Endodermal cell (in vitro differentiated cells): ENCODE measurements around the gene USE1. TPM values are rescaled to one million over a fixed set of nuclear protein-coding genes. Genes with fewer than 3 reads are reported as not detected.

Experiments used
- DNase-seq: peaks from one replicate; pipeline ENCODE4 v3.0.0-alpha.2; 2017
- H3K27ac ChIP-seq: 2 replicates; pipeline ENCODE4 v1.5.1; 2013; ENCODE audit warnings: mild to moderate bottlenecking, low read depth, low read length, moderate library complexity
- H3K27me3 ChIP-seq: 2 replicates; pipeline ENCODE4 v1.6.1; 2013; ENCODE audit warnings: mild to moderate bottlenecking, low read length, moderate library complexity; ENCODE audit not compliant: insufficient read depth, control insufficient read depth, poor library complexity, severe bottlenecking
- H3K36me3 ChIP-seq: 2 replicates; pipeline ENCODE4 v1.7.0; 2013; ENCODE audit warnings: mild to moderate bottlenecking, low read length, moderate library complexity; ENCODE audit not compliant: control insufficient read depth, insufficient read depth
- H3K4me1 ChIP-seq: one replicate; pipeline ENCODE4 v1.7.0; 2013; ENCODE audit warnings: low read length; ENCODE audit not compliant: control insufficient read depth, insufficient read depth
- H3K4me3 ChIP-seq: 2 replicates; pipeline ENCODE4 v1.5.1; 2013; ENCODE audit warnings: mild to moderate bottlenecking, low read length, moderate library complexity
- H3K9ac ChIP-seq: 2 replicates; pipeline ENCODE4 v1.6.1; 2013; ENCODE audit warnings: mild to moderate bottlenecking, low read length, moderate library complexity; ENCODE audit not compliant: poor library complexity, severe bottlenecking; ENCODE audit errors: extremely low read depth
- H3K9me3 ChIP-seq: 2 replicates; pipeline ENCODE4 v1.6.1; 2013; ENCODE audit warnings: mild to moderate bottlenecking, low read length, moderate library complexity; ENCODE audit not compliant: control insufficient read depth
- H3K27ac Mint-ChIP-seq: 2 replicates; pipeline ENCODE4 v1.8.0; 2020; ENCODE audit warnings: mixed read lengths
- H3K27me3 Mint-ChIP-seq: 2 replicates; pipeline ENCODE4 v1.8.0; 2021; ENCODE audit warnings: mild to moderate bottlenecking, mixed read lengths; ENCODE audit not compliant: insufficient read depth
- H3K36me3 Mint-ChIP-seq: 2 replicates; pipeline ENCODE4 v1.8.0; 2020; ENCODE audit warnings: low read depth, mixed read lengths
- H3K4me1 Mint-ChIP-seq: 2 replicates; pipeline ENCODE4 v1.8.0; 2020; ENCODE audit warnings: mixed read lengths
- H3K4me3 Mint-ChIP-seq: 2 replicates; pipeline ENCODE4 v1.8.0; 2020; ENCODE audit warnings: mild to moderate bottlenecking, moderate library complexity, mixed read lengths
- H3K9me3 Mint-ChIP-seq: 2 replicates; pipeline ENCODE4 v1.8.0; 2020; ENCODE audit warnings: mild to moderate bottlenecking, mixed read lengths
- CTCF ChIP-seq: fragments of 200-600 bp; sonication (generic); conservative IDR thresholded peaks from 2 replicates; pipeline ENCODE4 v1.5.0; 2021; ENCODE audit warnings: antibody characterized with exemption, mild to moderate bottlenecking
- WGBS, 2 experiments: methylation state at CpG; one replicate each; pipeline versions ENCODE4 v1.1.5 to v1.1.7; 2013; ENCODE audit warnings: missing lambda C conversion rate in 2 of 2, mixed read lengths in 1 of 2; ENCODE audit not compliant: insufficient coverage in 1 of 2, insufficient read length in 1 of 2; 5-methylcytosine and 5-hydroxymethylcytosine counted together
- total RNA-seq, 2 donors: library from RNA; stranded (reverse); fragmentation: NEBNext Ultra II Directional in 1 of 2; extraction: Animal tissue kit (Norgen Biotek cat#: 25700) in 1 of 2; gene quantifications; 2 replicates in 1 of 2; 3 replicates in 1 of 2; pipeline ENCODE4 v1.2.1, GENCODE V29; 2021

The USE1 gene
- total RNA-seq, 2 donors from 2014 or later: 17.4 to 18.4 TPM

- peaks cover 64% of the 10 kb centered on the region for H3K36me3 ChIP-seq
- Mint-ChIP-seq H3K36me3 (peaks cover 68% of the 10 kb centered on the region), H3K4me3 (no peak overlapping the region), H3K27ac (no peak overlapping the region), H3K4me1 (no peaks in the 10 kb centered on the region), H3K9me3 (no peaks in the 10 kb centered on the region), H3K27me3 (no peaks in the 10 kb centered on the region)
- no peak overlapping the region for H3K9ac ChIP-seq
- WGBS, 2 experiments: 92 to 100% methylated on average over 2 to 13 of the region's 13 CpGs
- H3K9me3 ChIP-seq: no peaks in the 10 kb centered on the region
- H3K4me3 ChIP-seq: no peak overlapping the region
- DNase-seq: no peak
- no peak for TF ChIP-seq CTCF
- no peaks in the 10 kb centered on the region for H3K4me1 ChIP-seq
- no peaks in the 10 kb centered on the region for H3K27me3 ChIP-seq
- no peak overlapping the region for H3K27ac ChIP-seq
These were observed 44.4 kb upstream of the USE1 start for GRCh38 chr19:17170538-17171297.

- Mint-ChIP-seq H3K27ac (no peak overlapping the region), H3K9me3 (no peaks in the 10 kb centered on the region), H3K27me3 (no peaks in the 10 kb centered on the region), H3K36me3 (peaks cover 66% of the 10 kb centered on the region), H3K4me3 (no peak overlapping the region), H3K4me1 (no peaks in the 10 kb centered on the region)
- H3K36me3 ChIP-seq: peaks cover 61% of the 10 kb centered on the region
- no peak overlapping the region for H3K27ac ChIP-seq
- no peak for DNase-seq
- H3K9ac ChIP-seq: no peak overlapping the region
- WGBS, 2 experiments: 92 to 95% methylated on average over 4 to 8 of the region's 8 CpGs
- no peak for TF ChIP-seq CTCF
- no peak overlapping the region for H3K4me3 ChIP-seq
- H3K4me1 ChIP-seq: no peaks in the 10 kb centered on the region
- H3K27me3 ChIP-seq: no peaks in the 10 kb centered on the region
- no peaks in the 10 kb centered on the region for H3K9me3 ChIP-seq
These were observed 43.3 kb upstream of the USE1 start for GRCh38 chr19:17171874-17172273.

GRCh38 chr19:17172624-17173345, 42.4 kb upstream of the USE1 start:
- no peaks in the 10 kb centered on the region for H3K27me3 Mint-ChIP-seq
- H3K4me3 Mint-ChIP-seq: no peak overlapping the region
- no peak overlapping the region for H3K27ac Mint-ChIP-seq

More at GRCh38 chr19:17172624-17173345, 42.4 kb upstream of the USE1 start:
- peaks cover 72% of the 10 kb centered on the region for H3K36me3 Mint-ChIP-seq
- Histone ChIP-seq H3K4me1 (no peaks in the 10 kb centered on the region), H3K9me3 (no peaks in the 10 kb centered on the region), H3K36me3 (peaks cover 54% of the 10 kb centered on the region), H3K27ac (no peak overlapping the region), H3K9ac (no peak overlapping the region), H3K4me3 (no peak overlapping the region), H3K27me3 (no peaks in the 10 kb centered on the region)
- no peak for TF ChIP-seq CTCF
- no peak for DNase-seq
- no peaks in the 10 kb centered on the region for H3K9me3 Mint-ChIP-seq
- no peaks in the 10 kb centered on the region for H3K4me1 Mint-ChIP-seq
- WGBS, 2 experiments: 90 to 95% methylated on average over 30 to 33 of the region's 33 CpGs
